ENCODE measurements around the gene C15orf39.

GRCh38 chr15:75223688-75224087 is 22.0 kb downstream of the C15orf39 start:
- TF ChIP-seq CTCF (IDR thresholded peaks at IDR 0.05) (no peak), POLR2A (IDR thresholded peaks at IDR 0.05) (no peak), EP300 (IDR thresholded peaks at IDR 0.05) (no peak)
